ENCODE measurements around the gene TTC39B. TPM values are rescaled to one million over a fixed set of nuclear protein-coding genes. Genes with fewer than 3 reads are reported as not detected.
A peak's percentile ranks its signal among the peaks of the same experiment; 100 is the strongest.
"Not testable (repeated sequence)": the region's sequence is repeated elsewhere in the genome, so short reads cannot be mapped to it uniquely, and the experiment has no call there.

Gene TTC39B
- total RNA-seq, 4 donors from 2014 or later, result 23.3 to 62.8 (median 38.1) TPM

GRCh38 chr9:15238646-15239045 lies 68.4 kb downstream of the TTC39B start:
- in situ Hi-C loops (cut with MboI; ENCODE audit: low pct_ligation_motif_present in 1 of 4, low pct_unique_long_range_greater_than_20kb in 1 of 4, low sequenced_read_pairs in 3 of 4) (no loop called here), intact Hi-C loops (cut with DNase I; ENCODE audit: low total_unique reads) (no loop called here)
- Histone ChIP-seq H3K27ac (no peak overlapping the region), H3K36me3 (no peaks in the 10 kb centered on the region), H3K4me3 (no peak overlapping the region), H3K4me1 (peaks cover 0 to 15% (median 2%) of the 10 kb centered on the region in 4 donors), H3K9me3 (peaks cover 11 to 12% of the 10 kb centered on the region in 2 donors), H3K27me3 (no peaks in the 10 kb centered on the region)
- TF ChIP-seq, protein P1, sequence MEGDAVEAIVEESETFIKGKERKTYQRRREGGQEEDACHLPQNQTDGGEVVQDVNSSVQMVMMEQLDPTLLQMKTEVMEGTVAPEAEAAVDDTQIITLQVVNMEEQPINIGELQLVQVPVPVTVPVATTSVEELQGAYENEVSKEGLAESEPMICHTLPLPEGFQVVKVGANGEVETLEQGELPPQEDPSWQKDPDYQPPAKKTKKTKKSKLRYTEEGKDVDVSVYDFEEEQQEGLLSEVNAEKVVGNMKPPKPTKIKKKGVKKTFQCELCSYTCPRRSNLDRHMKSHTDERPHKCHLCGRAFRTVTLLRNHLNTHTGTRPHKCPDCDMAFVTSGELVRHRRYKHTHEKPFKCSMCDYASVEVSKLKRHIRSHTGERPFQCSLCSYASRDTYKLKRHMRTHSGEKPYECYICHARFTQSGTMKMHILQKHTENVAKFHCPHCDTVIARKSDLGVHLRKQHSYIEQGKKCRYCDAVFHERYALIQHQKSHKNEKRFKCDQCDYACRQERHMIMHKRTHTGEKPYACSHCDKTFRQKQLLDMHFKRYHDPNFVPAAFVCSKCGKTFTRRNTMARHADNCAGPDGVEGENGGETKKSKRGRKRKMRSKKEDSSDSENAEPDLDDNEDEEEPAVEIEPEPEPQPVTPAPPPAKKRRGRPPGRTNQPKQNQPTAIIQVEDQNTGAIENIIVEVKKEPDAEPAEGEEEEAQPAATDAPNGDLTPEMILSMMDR (IDR thresholded peaks at IDR 0.05), result no peak
- TF ChIP-seq EP300 (IDR thresholded peaks at IDR 0.05; ENCODE audit: low read depth) (no peak), POLR2AphosphoS5 (IDR thresholded peaks at IDR 0.05) (no peak), POLR2A (IDR thresholded peaks at IDR 0.05) (no peak)
- no peak for DNase-seq
- whole genome bisulfite sequencing, 2 donors (ENCODE audit: low coverage in 1 of 2), result 82 to 90% methylated on average over 5 of the region's 5 CpGs

- Histone ChIP-seq H3K4me1 (peaks cover 0 to 11% (median 2%) of the 10 kb centered on the region in 4 donors), H3K36me3 (no peaks in the 10 kb centered on the region), H3K27me3 (no peaks in the 10 kb centered on the region), H3K9me3 (peaks cover 11 to 12% of the 10 kb centered on the region in 2 donors), H3K27ac (no peak overlapping the region), H3K4me3 (no peak overlapping the region)
- no peak for TF ChIP-seq POLR2AphosphoS5 (IDR thresholded peaks at IDR 0.05)
- TF ChIP-seq POLR2A (IDR thresholded peaks at IDR 0.05), result no peak
- TF ChIP-seq EP300 (IDR thresholded peaks at IDR 0.05; ENCODE audit: low read depth), result no peak
- TF ChIP-seq, protein P1 (IDR thresholded peaks at IDR 0.05), result no peak
- intact Hi-C loops (cut with DNase I; ENCODE audit: low total_unique reads) (no loop called here), in situ Hi-C loops (cut with MboI; ENCODE audit: low pct_ligation_motif_present in 1 of 4, low pct_unique_long_range_greater_than_20kb in 1 of 4, low sequenced_read_pairs in 3 of 4) (no loop called here)
- 65 to 76% methylated on average over 2 of the region's 2 CpGs for WGBS, 2 donors (ENCODE audit: low coverage in 1 of 2)
- no peak for DNase-seq
Observed at GRCh38 chr9:15235658-15236057, 71.4 kb downstream of the TTC39B start.

- H3K4me3 ChIP-seq; H3K36me3 ChIP-seq; H3K27me3 ChIP-seq; in situ Hi-C loops (cut with MboI; ENCODE audit: low pct_ligation_motif_present in 1 of 4, low pct_unique_long_range_greater_than_20kb in 1 of 4, low sequenced_read_pairs in 3 of 4); DNase-seq; H3K27ac ChIP-seq; intact Hi-C loops (cut with DNase I; ENCODE audit: low total_unique reads): not testable (repeated sequence)
- Histone ChIP-seq H3K9me3 (peaks cover 11 to 12% of the 10 kb centered on the region in 2 donors), H3K4me1 (peaks cover 0 to 14% (median 7%) of the 10 kb centered on the region in 4 donors)
- 98% methylated on average over 24 of the region's 41 CpGs; no CpG with 5 or more reads in 1 of the 2 donors for WGBS, 2 donors (ENCODE audit: low coverage in 1 of 2)
Observed at GRCh38 chr9:15233941-15234490, 73.0 kb downstream of the TTC39B start.

GRCh38 chr9:15232706-15233280 lies 74.2 kb downstream of the TTC39B start:
- DNase-seq; H3K27me3 ChIP-seq; H3K9me3 ChIP-seq; in situ Hi-C loops (cut with MboI; ENCODE audit: low pct_ligation_motif_present in 1 of 4, low pct_unique_long_range_greater_than_20kb in 1 of 4, low sequenced_read_pairs in 3 of 4); intact Hi-C loops (cut with DNase I; ENCODE audit: low total_unique reads); H3K4me3 ChIP-seq; H3K27ac ChIP-seq; H3K36me3 ChIP-seq: not testable (repeated sequence)
- 92 to 97% methylated on average over 5 to 29 of the region's 29 CpGs for WGBS, 2 donors (ENCODE audit: low coverage in 1 of 2)
- peaks cover 0 to 15% (median 7%) of the 10 kb centered on the region in 4 donors for H3K4me1 ChIP-seq

DNA sequence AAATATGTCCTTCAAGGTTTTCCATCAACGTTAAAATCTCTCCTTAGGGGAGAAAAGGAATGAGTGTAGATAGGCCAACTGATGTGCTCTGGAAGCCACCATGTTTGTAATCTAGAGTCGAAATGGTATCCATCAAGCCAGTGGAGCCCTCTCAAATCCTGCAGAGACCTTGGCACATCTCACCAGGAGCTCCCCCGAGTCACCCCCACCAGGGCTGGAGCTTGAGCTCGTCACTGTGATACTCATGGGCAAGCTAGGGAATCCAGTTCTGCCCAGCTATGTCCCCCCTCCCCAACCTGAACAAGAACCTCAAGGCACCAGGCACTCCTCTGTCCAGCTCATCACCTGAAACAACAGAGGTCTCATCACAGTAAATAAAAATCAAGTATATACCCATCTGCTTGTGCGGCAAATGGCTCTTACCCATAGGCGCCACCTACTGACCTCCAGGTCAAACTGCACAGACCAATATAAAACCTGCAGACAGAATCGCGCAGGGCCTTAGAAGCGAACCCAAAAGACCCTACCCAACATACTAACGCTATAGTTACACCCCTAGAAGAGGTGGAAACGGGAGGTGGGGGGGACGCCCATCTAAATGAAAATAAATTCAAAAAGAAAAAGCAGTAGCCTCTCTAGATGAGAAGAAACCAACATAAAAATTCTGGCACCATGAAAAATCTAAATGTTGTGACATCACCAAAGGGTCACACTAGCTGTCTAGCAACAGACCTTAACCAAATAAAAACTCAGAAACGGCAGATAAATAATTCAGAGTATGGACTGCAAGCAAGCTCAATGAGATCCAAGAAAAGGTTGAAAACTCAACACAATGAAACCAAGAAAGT lies 75.0 kb downstream of the TTC39B start:
- no peaks in the 10 kb centered on the region for H3K27me3 ChIP-seq
- in situ Hi-C loops (cut with MboI; ENCODE audit: low pct_ligation_motif_present in 1 of 4, low pct_unique_long_range_greater_than_20kb in 1 of 4, low sequenced_read_pairs in 3 of 4) (no loop called here), intact Hi-C loops (cut with DNase I; ENCODE audit: low total_unique reads) (no loop called here)
- H3K4me1 ChIP-seq, result peaks cover 0 to 15% (median 7%) of the 10 kb centered on the region in 4 donors
- no peak for DNase-seq
- no peak for TF ChIP-seq POLR2A (IDR thresholded peaks at IDR 0.05)
- TF ChIP-seq, protein P1 (IDR thresholded peaks at IDR 0.05), result peak in 4 of 5 experiments; percentile 30 to 48 (median 42)
- no peaks in the 10 kb centered on the region for H3K36me3 ChIP-seq
- H3K4me3 ChIP-seq, result no peak overlapping the region
- no peaks in the 10 kb centered on the region for H3K9me3 ChIP-seq
- no peak overlapping the region for H3K27ac ChIP-seq
- WGBS, 2 donors (ENCODE audit: low coverage in 1 of 2), result 57 to 67% methylated on average over 6 to 13 of the region's 13 CpGs

Data from transverse colon (tissue), 4 donors.